HG03103 (cell line): Measurements from ENCODE around the gene TBC1D19.
"Not testable (repeated sequence)": the region's sequence is repeated elsewhere in the genome, so short reads cannot be mapped to it uniquely, and the experiment has no call there.

Experiments used
- ATAC-seq: cut with Tn5 transposase; IDR thresholded peaks from one replicate; pipeline ENCODE4 v1.9.1; 2021; ENCODE audit warnings: low read depth; ENCODE audit not compliant: unreplicated experiment

The TBC1D19 gene

DNA sequence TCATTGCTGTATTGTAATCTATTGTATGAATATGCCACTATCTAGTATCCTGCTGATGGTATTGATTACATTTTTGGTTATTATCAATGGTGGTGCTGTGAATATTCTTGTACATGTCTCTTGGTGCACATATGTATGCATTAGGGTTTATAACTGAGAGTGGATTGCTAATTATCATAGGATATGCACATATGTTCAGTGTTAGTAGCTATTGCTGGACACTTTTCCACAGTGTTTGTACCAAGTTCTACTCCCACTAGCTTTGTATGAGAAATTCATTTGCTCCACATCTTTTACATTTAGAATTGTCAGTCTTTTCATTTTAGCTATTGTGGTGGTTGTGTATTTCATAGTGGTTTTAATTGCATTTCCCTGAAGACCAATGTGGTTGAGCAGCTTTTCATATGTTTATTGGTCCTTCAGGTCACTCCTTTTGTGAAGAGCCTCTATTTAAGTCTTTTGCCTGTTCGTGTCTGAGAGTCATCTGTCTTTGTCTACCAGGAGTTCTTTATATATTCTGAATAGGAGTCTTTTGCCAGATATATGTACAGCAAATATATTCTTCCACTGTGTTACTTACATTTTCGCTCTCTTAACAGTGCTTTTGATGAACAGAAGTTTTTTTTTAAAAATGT, 87.1 kb downstream of the TBC1D19 start:
- ATAC-seq = no peak

- not testable (repeated sequence) for ATAC-seq
Observed at GRCh38 chr4:26679040-26679695, 95.3 kb downstream of the TBC1D19 start.

- ATAC-seq = no peak
Observed at GRCh38 chr4:26682436-26682835, 98.6 kb downstream of the TBC1D19 start.

GRCh38 chr4:26685250-26685649, 101.4 kb downstream of the TBC1D19 start:
- no peak for ATAC-seq

DNA sequence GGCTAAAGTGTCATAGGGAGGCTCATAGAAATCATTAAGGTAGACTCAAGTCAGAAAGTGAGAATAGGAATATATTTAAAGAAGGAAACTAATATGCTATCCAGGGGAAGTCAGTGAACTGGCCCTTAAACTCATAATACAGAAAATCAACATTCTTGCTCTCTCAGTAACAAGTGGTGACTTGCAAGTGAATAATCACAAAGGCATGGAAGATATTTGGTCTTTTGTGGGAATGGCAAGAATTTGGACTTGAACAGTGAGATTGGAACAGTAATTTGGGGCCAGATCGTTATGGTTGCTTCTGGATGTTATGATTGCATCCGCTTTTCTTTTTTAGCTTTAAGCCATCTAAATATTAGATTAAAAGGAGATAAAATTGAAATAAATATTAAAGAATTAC, 103.8 kb downstream of the TBC1D19 start:
- no peak for ATAC-seq

DNA sequence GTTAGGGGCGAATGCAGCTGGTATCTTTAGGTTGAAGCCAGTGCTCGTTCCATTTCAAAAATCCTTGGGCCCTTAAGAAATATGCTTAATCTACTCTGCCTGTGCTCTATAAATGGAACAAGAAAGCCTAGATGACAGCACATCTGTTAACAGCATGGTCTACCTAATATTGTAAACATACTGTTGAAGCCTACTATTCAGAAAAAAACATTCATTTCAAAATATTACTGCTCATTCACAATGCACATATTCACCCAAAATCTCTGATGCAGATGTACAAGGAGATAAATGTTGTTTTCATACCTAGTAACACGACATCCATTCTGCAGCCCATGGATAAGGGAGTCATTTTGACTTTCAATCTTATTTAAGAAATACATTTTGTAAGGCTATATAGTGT, 106.6 kb downstream of the TBC1D19 start:
- no peak for ATAC-seq

DNA sequence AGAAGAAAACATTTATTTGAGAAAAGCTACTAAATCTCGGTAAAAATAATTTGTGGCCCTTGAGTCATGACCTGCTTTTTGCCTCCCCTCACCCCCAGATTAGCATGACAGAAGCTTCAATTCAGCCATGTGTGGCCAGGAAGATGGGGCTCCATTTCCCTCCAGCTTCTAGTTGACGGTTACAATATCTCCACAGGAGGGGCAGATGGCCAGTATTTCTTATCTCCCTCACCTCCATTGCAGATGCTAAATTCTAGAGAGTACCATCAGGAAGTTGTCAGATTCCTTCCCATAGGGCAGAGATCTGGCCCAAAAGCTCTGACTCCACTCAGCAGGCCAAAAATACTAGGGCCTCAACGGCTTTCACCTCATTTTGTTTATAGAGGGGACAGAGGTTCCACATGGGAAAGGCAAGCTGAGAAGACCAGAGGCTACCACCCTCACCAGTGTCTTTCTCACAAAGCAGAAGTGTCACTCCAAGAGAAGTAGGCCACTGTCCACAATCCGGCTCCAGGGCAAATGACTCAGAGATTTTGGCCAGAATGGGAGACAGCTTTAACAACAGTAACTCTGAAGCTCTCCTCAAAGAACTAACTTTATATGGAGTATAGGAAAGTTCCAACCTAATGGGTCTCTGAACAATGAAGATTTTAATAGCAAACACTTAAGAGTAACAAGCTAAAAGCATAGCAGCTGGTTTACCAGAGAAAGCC, 108.3 kb downstream of the TBC1D19 start:
- no peak for ATAC-seq

- not testable (repeated sequence) for ATAC-seq
Observed at GRCh38 chr4:26694131-26694530, 110.2 kb downstream of the TBC1D19 start.

GRCh38 chr4:26700110-26700509, 116.2 kb downstream of the TBC1D19 start:
- no peak for ATAC-seq

DNA sequence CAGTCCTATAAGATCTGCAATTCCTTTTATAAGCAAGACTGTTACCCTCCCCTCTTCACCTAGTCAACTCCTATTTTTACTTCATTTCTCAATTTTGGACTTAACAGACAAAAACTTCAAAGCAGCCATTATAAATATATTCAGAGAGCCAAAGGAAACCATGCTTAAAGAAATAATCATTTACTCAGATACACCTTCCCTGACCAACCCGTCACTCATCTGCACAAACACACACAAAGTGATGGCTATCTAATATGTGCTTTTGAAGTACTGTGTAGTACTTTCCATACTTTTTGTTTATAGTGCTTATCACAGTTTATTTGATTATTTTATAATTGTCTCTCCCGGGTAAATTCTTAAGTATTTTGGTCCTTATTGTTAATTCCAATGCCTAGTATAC, 117.2 kb downstream of the TBC1D19 start:
- no peak for ATAC-seq

GRCh38 chr4:26701786-26702227, 117.9 kb downstream of the TBC1D19 start:
- no peak for ATAC-seq

GRCh38 chr4:26707342-26707741, 123.5 kb downstream of the TBC1D19 start:
- ATAC-seq = no peak

- no peak for ATAC-seq
Observed at GRCh38 chr4:26709246-26709645, 125.4 kb downstream of the TBC1D19 start.

- no peak for ATAC-seq
Observed at GRCh38 chr4:26713563-26714151, 129.8 kb downstream of the TBC1D19 start.

GRCh38 chr4:26715636-26716242, 131.9 kb downstream of the TBC1D19 start:
- ATAC-seq = no peak

DNA sequence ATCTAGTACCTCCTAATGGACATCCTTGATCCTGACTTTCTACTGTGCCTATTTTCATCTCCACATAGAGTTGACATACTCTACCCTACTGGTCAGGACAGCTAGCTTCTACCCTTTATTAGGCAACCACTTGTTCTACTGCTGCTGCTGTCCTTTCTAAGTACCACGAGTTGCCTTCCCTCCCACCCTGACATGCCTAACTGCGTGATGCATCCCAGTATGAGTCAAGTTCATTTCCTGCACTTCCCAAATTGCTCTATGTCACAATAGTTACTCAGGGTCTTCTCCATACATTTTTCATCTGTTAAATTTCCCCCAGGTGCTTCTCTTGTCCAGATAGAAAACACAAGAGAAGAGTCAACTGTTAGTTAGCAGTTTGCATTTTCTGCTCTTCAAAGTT, 133.4 kb downstream of the TBC1D19 start:
- no peak for ATAC-seq

- no peak for ATAC-seq
Observed at GRCh38 chr4:26719954-26720552, 136.2 kb downstream of the TBC1D19 start.

- no peak for ATAC-seq
Observed at GRCh38 chr4:26721685-26722084, 137.8 kb downstream of the TBC1D19 start.

DNA sequence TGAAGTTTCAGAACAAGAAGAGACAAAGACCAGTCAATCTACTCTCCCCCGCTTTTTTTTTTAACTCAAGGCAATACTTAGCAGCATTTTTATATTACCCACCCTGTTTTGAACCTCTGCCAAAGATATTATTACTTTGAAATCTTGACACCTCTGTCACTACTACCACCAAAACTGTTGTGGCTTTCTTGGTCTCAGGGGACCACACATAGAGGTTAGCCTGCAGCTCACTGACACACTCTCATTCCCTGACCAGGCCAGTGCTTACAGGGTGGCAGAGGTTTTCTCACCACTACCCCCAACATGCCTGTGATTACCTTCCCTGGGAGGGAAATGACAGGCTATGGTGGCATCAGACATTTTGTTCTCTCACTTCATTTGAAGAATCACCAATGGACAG, 139.3 kb downstream of the TBC1D19 start:
- ATAC-seq = peak; percentile 79

- no peak for ATAC-seq
Observed at GRCh38 chr4:26724534-26724933, 140.7 kb downstream of the TBC1D19 start.
